Measurements from ENCODE around the gene PTPRN2.

- TF ChIP-seq, protein P1, sequence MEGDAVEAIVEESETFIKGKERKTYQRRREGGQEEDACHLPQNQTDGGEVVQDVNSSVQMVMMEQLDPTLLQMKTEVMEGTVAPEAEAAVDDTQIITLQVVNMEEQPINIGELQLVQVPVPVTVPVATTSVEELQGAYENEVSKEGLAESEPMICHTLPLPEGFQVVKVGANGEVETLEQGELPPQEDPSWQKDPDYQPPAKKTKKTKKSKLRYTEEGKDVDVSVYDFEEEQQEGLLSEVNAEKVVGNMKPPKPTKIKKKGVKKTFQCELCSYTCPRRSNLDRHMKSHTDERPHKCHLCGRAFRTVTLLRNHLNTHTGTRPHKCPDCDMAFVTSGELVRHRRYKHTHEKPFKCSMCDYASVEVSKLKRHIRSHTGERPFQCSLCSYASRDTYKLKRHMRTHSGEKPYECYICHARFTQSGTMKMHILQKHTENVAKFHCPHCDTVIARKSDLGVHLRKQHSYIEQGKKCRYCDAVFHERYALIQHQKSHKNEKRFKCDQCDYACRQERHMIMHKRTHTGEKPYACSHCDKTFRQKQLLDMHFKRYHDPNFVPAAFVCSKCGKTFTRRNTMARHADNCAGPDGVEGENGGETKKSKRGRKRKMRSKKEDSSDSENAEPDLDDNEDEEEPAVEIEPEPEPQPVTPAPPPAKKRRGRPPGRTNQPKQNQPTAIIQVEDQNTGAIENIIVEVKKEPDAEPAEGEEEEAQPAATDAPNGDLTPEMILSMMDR (conservative IDR thresholded peaks at IDR 0.05; ENCODE audit: low read length), result no peak
- TF ChIP-seq EZH2phosphoT487 (IDR thresholded peaks at IDR 0.05; ENCODE audit: borderline replicate concordance, low read depth, low read length), result no peak
These were observed 902.7 kb downstream of the PTPRN2 start for GRCh38 chr7:157684909-157685429.

All from OCI-LY7 (cell line).